Endothelial cell of umbilical vein (primary cell): Measurements from ENCODE around the gene RBBP5. TPM values are rescaled to one million over a fixed set of nuclear protein-coding genes. Genes with fewer than 3 reads are reported as not detected.

ENCODE experiments used
- BruUV-seq: library from RNA; stranded (reverse); fragments of 400-500 nt; replicated peaks from 2 replicates; lab custom pipeline; 2021; lab: Mats Ljungman, UMichigan
- CTCF ChIA-PET: fragments of 300-600, 350-600 bp; sonication (Branson Sonifier 250); formaldehyde crosslinking; loops from one replicate; lab custom pipeline; 2021; ENCODE audit warnings: antibody characterized with exemption, inconsistent platforms; lab: Charles Lee
- POLR2A ChIA-PET: fragments of 300-600, 350-600 bp; sonication (Branson Sonifier 250); formaldehyde crosslinking; loops from one replicate; lab custom pipeline; 2021; ENCODE audit warnings: antibody characterized with exemption, inconsistent platforms; lab: Charles Lee
- DNase-seq: peaks from one replicate; pipeline ENCODE4 v3.0.0-alpha.2; 2011; ENCODE audit warnings: low read depth, low spot score
- FAIRE-seq: peaks from 2 replicates; lab custom pipeline; 2011; peaks lifted over from hg19 to GRCh38; lab: Jason Lieb, UNC
- H2AFZ ChIP-seq: 2 replicates; pipeline ENCODE4 v1.6.0; 2012; ENCODE audit warnings: low read depth, low read length, control low read depth, inconsistent platforms
- H3K27ac ChIP-seq: 2 replicates; pipeline ENCODE4 v1.5.1; 2011; ENCODE audit warnings: low read depth, mild to moderate bottlenecking, control low read depth, low read length, moderate library complexity; ENCODE audit not compliant: insufficient read depth
- H3K27me3 ChIP-seq, 2 experiments: 2 replicates each; pipeline versions ENCODE4 v1.6.0 to v1.6.1; 2011; ENCODE audit warnings: low read length in 2 of 2, mixed read lengths in 1 of 2; ENCODE audit not compliant: control insufficient read depth in 2 of 2, insufficient read depth in 2 of 2
- H3K36me3 ChIP-seq, 2 experiments: 2 replicates in 1 of 2; 3 replicates in 1 of 2; pipeline ENCODE4 v1.5.1; 2011; ENCODE audit warnings: low read length in 2 of 2, mild to moderate bottlenecking in 1 of 2, moderate library complexity in 1 of 2; ENCODE audit not compliant: control insufficient read depth in 2 of 2, insufficient read depth in 2 of 2; ENCODE audit errors: extremely low read depth in 1 of 2
- H3K4me1 ChIP-seq: 3 replicates; pipeline ENCODE4 v1.5.1; 2011; ENCODE audit warnings: mild to moderate bottlenecking, low read length; ENCODE audit not compliant: control insufficient read depth, insufficient read depth; ENCODE audit errors: extremely low read depth
- H3K4me2 ChIP-seq: 2 replicates; pipeline ENCODE4 v1.6.1; 2011; ENCODE audit warnings: low read length, control low read depth, mixed read lengths; ENCODE audit not compliant: insufficient read depth
- H3K4me3 ChIP-seq, 3 experiments: fragments of 200-600 bp in 1 of 3; sonication (generic), shearing (Covaris generic) in 1 of 3; replicated peaks in 1 of 3; 2 replicates each; pipeline ENCODE4 v1.5.1; 2011 to 2016; ENCODE audit warnings: control low read depth in 3 of 3, low read length in 3 of 3, mild to moderate bottlenecking in 2 of 3, inconsistent platforms in 1 of 3, low read depth in 1 of 3, moderate library complexity in 1 of 3; ENCODE audit not compliant: insufficient read depth in 1 of 3
- H3K79me2 ChIP-seq: 2 replicates; pipeline ENCODE4 v1.6.0; 2012; ENCODE audit warnings: low read length, inconsistent platforms; ENCODE audit not compliant: control insufficient read depth, insufficient read depth
- H3K9ac ChIP-seq: replicated peaks from 2 replicates; pipeline ENCODE3; 2011; ENCODE audit warnings: low read length, control low read depth; ENCODE audit not compliant: insufficient read depth; ENCODE audit errors: extremely low read depth
- H3K9me1 ChIP-seq: replicated peaks from 3 replicates; pipeline ENCODE4 v1.6.0; 2011; ENCODE audit warnings: mild to moderate bottlenecking, low read length; ENCODE audit not compliant: control insufficient read depth, insufficient read depth; ENCODE audit errors: extremely low read depth
- H3K9me3 ChIP-seq: replicated peaks from 2 replicates; pipeline ENCODE4 v1.5.1; 2012; ENCODE audit warnings: low read length, inconsistent platforms; ENCODE audit not compliant: control insufficient read depth, insufficient read depth
- H4K20me1 ChIP-seq: replicated peaks from 2 replicates; pipeline ENCODE3; 2011; ENCODE audit warnings: mild to moderate bottlenecking, low read length; ENCODE audit not compliant: control insufficient read depth, insufficient read depth; ENCODE audit errors: extremely low read depth
- CTCF ChIP-seq, 2 donors: IDR thresholded peaks; 1 replicate in 1 of 2; 2 replicates in 1 of 2; pipeline ENCODE4 v1.5.1; 2011; ENCODE audit warnings: low read length in 2 of 2, mild to moderate bottlenecking in 2 of 2, moderate library complexity in 2 of 2, control low read depth in 1 of 2, inconsistent platforms in 1 of 2, low read depth in 1 of 2; ENCODE audit not compliant: insufficient read depth in 1 of 2; ENCODE audit errors: extremely low read depth in 1 of 2
- EZH2 ChIP-seq: IDR thresholded peaks from 2 replicates; pipeline ENCODE4 v1.6.1; 2012; ENCODE audit warnings: borderline replicate concordance, low read depth, mild to moderate bottlenecking, moderate library complexity, low read length, inconsistent platforms; ENCODE audit not compliant: severe bottlenecking
- FOS ChIP-seq: IDR thresholded peaks from 2 replicates; pipeline ENCODE4 v1.6.1; 2011; ENCODE audit warnings: mild to moderate bottlenecking, low read length, moderate library complexity, borderline replicate concordance; ENCODE audit not compliant: insufficient read depth
- GATA2 ChIP-seq: IDR thresholded peaks from 2 replicates; pipeline ENCODE4 v1.7.0; 2011; ENCODE audit warnings: low read depth, mild to moderate bottlenecking, moderate library complexity, mixed read lengths, low read length; ENCODE audit not compliant: insufficient read length, insufficient read depth
- JUN ChIP-seq: IDR thresholded peaks from 2 replicates; pipeline ENCODE4 v1.6.1; 2011; ENCODE audit warnings: borderline replicate concordance, low read depth; ENCODE audit not compliant: insufficient read length, insufficient read depth
- MAX ChIP-seq: IDR thresholded peaks from 2 replicates; pipeline ENCODE4 v1.6.1; 2011; ENCODE audit not compliant: insufficient read depth, insufficient read length
- MYC ChIP-seq: IDR thresholded peaks from one replicate; pipeline ENCODE4 v1.6.1; 2011; ENCODE audit warnings: mild to moderate bottlenecking, low read depth, low read length
- POLR2A ChIP-seq: IDR thresholded peaks from 2 replicates; pipeline ENCODE4 v1.6.1; 2012; ENCODE audit warnings: low read depth, mild to moderate bottlenecking, control low read depth, low read length
- POLR2AphosphoS5 ChIP-seq: IDR thresholded peaks from 2 replicates; pipeline ENCODE4 v1.6.1; 2012; ENCODE audit warnings: low read depth, mild to moderate bottlenecking, control low read depth, low read length, moderate library complexity; ENCODE audit not compliant: insufficient read depth
- dilution Hi-C: fragments of 300-500 bp; cut with MboI; formaldehyde crosslinking; loops from one replicate; pipeline ENCODE4 v1.15.0; 2019; ENCODE audit warnings: low sequenced_read_pairs; ENCODE audit not compliant: extremely low pct_ligation_motif_present
- intact Hi-C: fragments of 100-400 bp; cut with micrococcal nuclease; formaldehyde crosslinking; loops from one replicate; pipeline ENCODE4 v1.10.0; 2022
- polyA plus RNA-seq, 4 experiments: library from polyadenylated mRNA; depleted of rRNA in 3 of 4; stranded (reverse) in 3 of 4; unstranded in 1 of 4; fragments of >200 nt; gene quantifications; 2 replicates each; pipeline versions ENCODE4 v1.2.1 to v1.2.3, GENCODE V29; 2011 to 2012; ENCODE audit warnings: missing spikeins in 1 of 4
- total RNA-seq: library from RNA; stranded (reverse); gene quantifications from 2 replicates; pipeline ENCODE4 v1.2.3, GENCODE V29; 2021

The RBBP5 gene
- total and polyA plus RNA-seq, 2 donors (not counting 3 experiments of a cell fraction or from before 2014, with no cell fraction given) = 5.8 to 14.2 TPM

DNA sequence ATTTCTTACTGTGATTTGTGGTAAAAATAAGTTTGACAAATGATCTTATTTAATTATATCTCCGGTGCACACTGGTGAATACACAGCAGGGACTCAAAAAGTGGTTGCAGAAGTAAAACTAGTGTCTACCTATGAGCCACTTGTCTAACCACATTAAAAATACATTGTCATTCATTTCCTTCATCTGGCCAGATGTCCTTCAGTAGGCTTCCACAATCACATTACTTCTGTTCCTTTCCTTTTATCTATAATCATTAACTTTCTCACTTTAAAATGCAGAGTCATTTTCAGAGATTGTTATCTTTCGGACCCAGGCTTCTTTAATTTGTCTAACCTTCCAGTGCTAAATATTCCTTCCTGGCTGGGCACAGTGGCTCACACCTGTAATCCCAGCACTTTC lies 3.0 kb downstream of the RBBP5 start:
- Histone ChIP-seq H4K20me1 (no peaks in the 10 kb centered on the region), H3K9me3 (no peaks in the 10 kb centered on the region), H2AFZ (no peak overlapping the region), H3K27me3 (no peaks in the 10 kb centered on the region), H3K4me2 (no peak overlapping the region), H3K79me2 (peaks cover 43% of the 10 kb centered on the region), H3K4me3 (no peak overlapping the region), H3K36me3 (no peaks in the 10 kb centered on the region), H3K9me1 (no peaks in the 10 kb centered on the region), H3K4me1 (peaks cover 12% of the 10 kb centered on the region), H3K27ac (no peak overlapping the region), H3K9ac (no peak overlapping the region)
- BruUV-seq = no TSS peak
- TF ChIP-seq GATA2 = no peak
- no peak for TF ChIP-seq POLR2AphosphoS5
- no peak for TF ChIP-seq JUN
- TF ChIP-seq CTCF (IDR thresholded peaks at IDR 0.05; ENCODE audit: extremely low read depth in 1 of 2, insufficient read depth in 1 of 2, low read depth in 1 of 2, low read length in 2 of 2) = no peak
- no peak for TF ChIP-seq MAX
- no peak for TF ChIP-seq POLR2A
- no peak for TF ChIP-seq EZH2
- TF ChIP-seq MYC = no peak
- TF ChIP-seq FOS = no peak
- dilution Hi-C loops (no loop called here), intact Hi-C loops (no loop called here)
- no peak for DNase-seq
- CTCF ChIA-PET = interaction anchor here (4.6 kb wide), 1 partner anchor 56 kb away, joined by 22 read pairs; no protein-coding TSS in a partner anchor
- POLR2A ChIA-PET = no interaction called here
- no peak for FAIRE-seq
